OCI-LY7 (cell line): ENCODE measurements around the gene CELF4. TPM values are rescaled to one million over a fixed set of nuclear protein-coding genes. Genes with fewer than 3 reads are reported as not detected.

Experiments
- BruUV-seq: library from RNA; stranded (reverse); fragments of 400-500 nt; replicated peaks from 2 replicates; lab custom pipeline; 2021; lab: Mats Ljungman, UMichigan
- CTCF ChIA-PET: fragments of 300-600 bp; sonication (Branson Sonifier 250); formaldehyde crosslinking; loops from one replicate; lab custom pipeline; 2022; ENCODE audit warnings: antibody characterized with exemption; ENCODE audit not compliant: unreplicated experiment; lab: Charles Lee
- POLR2A ChIA-PET: fragments of 300-600 bp; sonication (Branson Sonifier 250); formaldehyde crosslinking; loops from one replicate; lab custom pipeline; 2022; ENCODE audit warnings: antibody characterized with exemption; lab: Charles Lee
- DNase-seq: peaks from one replicate; pipeline ENCODE4 v3.0.0-alpha.2; 2015; ENCODE audit warnings: low spot score
- H2AFZ ChIP-seq: fragments of 200-600 bp; sonication (generic), shearing (Covaris generic); 2 replicates; pipeline ENCODE4 v1.6.1; 2014; ENCODE audit warnings: mild to moderate bottlenecking, antibody characterized with exemption, low read length, moderate library complexity
- H3K27ac ChIP-seq: fragments of 200-600 bp; sonication (generic); 2 replicates; pipeline ENCODE4 v1.5.1; 2014; ENCODE audit warnings: mixed run types, low read depth, mild to moderate bottlenecking, moderate library complexity, low read length, inconsistent platforms; ENCODE audit not compliant: poor library complexity, severe bottlenecking
- H3K36me3 ChIP-seq: fragments of 200-600 bp; sonication (generic); 2 replicates; pipeline ENCODE4 v1.6.1; 2014; ENCODE audit warnings: mild to moderate bottlenecking, antibody characterized with exemption, low read length, moderate library complexity, mixed read lengths; ENCODE audit not compliant: insufficient read depth
- H3K4me1 ChIP-seq: fragments of 200-600 bp; sonication (generic); 2 replicates; pipeline ENCODE4 v1.5.1; 2014; ENCODE audit warnings: mild to moderate bottlenecking, low read length; ENCODE audit not compliant: insufficient read depth, poor library complexity, severe bottlenecking
- H3K4me2 ChIP-seq: fragments of 200-600 bp; sonication (generic); 2 replicates; pipeline ENCODE4 v1.6.1; 2014; ENCODE audit warnings: mild to moderate bottlenecking, low read length
- H3K4me3 ChIP-seq: fragments of 200-600 bp; sonication (generic); 2 replicates; pipeline ENCODE4 v1.5.1; 2014; ENCODE audit warnings: mild to moderate bottlenecking, low read depth, low read length; ENCODE audit not compliant: poor library complexity, severe bottlenecking
- H3K79me2 ChIP-seq: fragments of 200-600 bp; sonication (generic); 2 replicates; pipeline ENCODE4 v1.6.1; 2016; ENCODE audit warnings: low read depth, mild to moderate bottlenecking, low read length, moderate library complexity, mixed read lengths; ENCODE audit not compliant: insufficient read depth
- H3K9me2 ChIP-seq: fragments of 200-600 bp; sonication (generic); 2 replicates; pipeline ENCODE4 v1.6.1; 2016; ENCODE audit warnings: mild to moderate bottlenecking, low read length, mixed read lengths; ENCODE audit not compliant: insufficient read depth
- H3K9me3 ChIP-seq: fragments of 200-600 bp; sonication (generic); 2 replicates; pipeline ENCODE4 v1.6.1; 2014; ENCODE audit warnings: mild to moderate bottlenecking, mixed run types, low read length, mixed read lengths
- H4K20me1 ChIP-seq: fragments of 200-600 bp; sonication (generic); 2 replicates; pipeline ENCODE4 v1.6.1; 2014; ENCODE audit warnings: mild to moderate bottlenecking, antibody characterized with exemption, low read length, moderate library complexity, mixed read lengths; ENCODE audit not compliant: insufficient read depth
- CTCF ChIP-seq: fragments of 200-600 bp; sonication (generic); conservative IDR thresholded peaks from 2 replicates; pipeline ENCODE4 v1.5.1; 2014; ENCODE audit warnings: mild to moderate bottlenecking, antibody characterized with exemption, low read length, moderate library complexity, mixed read lengths
- EZH2phosphoT487 ChIP-seq: fragments of 200-600 bp; sonication (generic); IDR thresholded peaks from 2 replicates; pipeline ENCODE4 v1.6.1; 2018; ENCODE audit warnings: low read depth, borderline replicate concordance, mild to moderate bottlenecking, mixed run types, antibody characterized with exemption, low read length, moderate library complexity, mixed read lengths
- intact Hi-C: fragments of 100-400 bp; cut with micrococcal nuclease; formaldehyde crosslinking; loops from one replicate; pipeline ENCODE4 v1.10.0; 2022; ENCODE audit not compliant: unreplicated experiment
- total RNA-seq, 2 experiments: library from RNA; depleted of rRNA in 1 of 2; stranded (reverse); fragments of >200 nt in 1 of 2; shearing (Covaris generic) in 1 of 2; gene quantifications; 2 replicates each; pipeline ENCODE4 v1.2.3, GENCODE V29; 2014 to 2022

CELF4 gene
- total RNA-seq, 2 experiments from 2014 or later, result not detected

- no peak overlapping the region for H2AFZ ChIP-seq
- BruUV-seq, result no TSS peak
- TF ChIP-seq EZH2phosphoT487, result no peak
- TF ChIP-seq CTCF, result no peak
- no peak overlapping the region for H3K27ac ChIP-seq
- no peak for DNase-seq
- H4K20me1 ChIP-seq, result no peaks in the 10 kb centered on the region
- CTCF ChIA-PET, result no interaction called here
- no peaks in the 10 kb centered on the region for H3K9me3 ChIP-seq
- H3K4me3 ChIP-seq, result no peak overlapping the region
- POLR2A ChIA-PET, result no interaction called here
- H3K4me1 ChIP-seq, result no peaks in the 10 kb centered on the region
- no peaks in the 10 kb centered on the region for H3K36me3 ChIP-seq
- no peaks in the 10 kb centered on the region for H3K79me2 ChIP-seq
- H3K9me2 ChIP-seq, result no peaks in the 10 kb centered on the region
- intact Hi-C loops, result no loop called here
- H3K4me2 ChIP-seq, result no peak overlapping the region
Measured at GRCh38 chr18:37451239-37451825, 114.3 kb downstream of the CELF4 start.

GRCh38 chr18:37450434-37451132 lies 115.0 kb downstream of the CELF4 start:
- no peak overlapping the region for H3K4me3 ChIP-seq
- no peak overlapping the region for H3K4me2 ChIP-seq
- no peak for DNase-seq
- POLR2A ChIA-PET, result no interaction called here
- H3K4me1 ChIP-seq, result no peaks in the 10 kb centered on the region
- H3K9me3 ChIP-seq, result no peaks in the 10 kb centered on the region
- H4K20me1 ChIP-seq, result no peaks in the 10 kb centered on the region
- intact Hi-C loops, result no loop called here
- no peaks in the 10 kb centered on the region for H3K79me2 ChIP-seq
- no peaks in the 10 kb centered on the region for H3K9me2 ChIP-seq
- BruUV-seq, result no TSS peak
- no peak overlapping the region for H2AFZ ChIP-seq
- H3K36me3 ChIP-seq, result no peaks in the 10 kb centered on the region
- CTCF ChIA-PET, result no interaction called here
- TF ChIP-seq CTCF (no peak), EZH2phosphoT487 (no peak)
- H3K27ac ChIP-seq, result no peak overlapping the region

GRCh38 chr18:37449618-37450017 lies 116.0 kb downstream of the CELF4 start:
- DNase-seq, result no peak
- Histone ChIP-seq H3K4me2 (no peak overlapping the region), H3K4me3 (no peak overlapping the region), H2AFZ (no peak overlapping the region), H3K79me2 (no peaks in the 10 kb centered on the region), H3K4me1 (no peaks in the 10 kb centered on the region), H3K36me3 (no peaks in the 10 kb centered on the region), H3K27ac (no peak overlapping the region), H3K9me2 (no peaks in the 10 kb centered on the region), H4K20me1 (no peaks in the 10 kb centered on the region), H3K9me3 (no peaks in the 10 kb centered on the region)
- CTCF ChIA-PET, result no interaction called here
- POLR2A ChIA-PET, result no interaction called here
- no TSS peak for BruUV-seq
- no peak for TF ChIP-seq CTCF
- no peak for TF ChIP-seq EZH2phosphoT487
- intact Hi-C loops, result no loop called here
